Fibroblast of skin of scalp (primary cell): Measurements from ENCODE around the gene RECQL.
"Not testable (repeated sequence)": the region's sequence is repeated elsewhere in the genome, so short reads cannot be mapped to it uniquely, and the experiment has no call there.

Source experiments
- DNase-seq: peaks from one replicate; pipeline ENCODE4 v3.0.0-alpha.2; 2013

Gene RECQL

DNA sequence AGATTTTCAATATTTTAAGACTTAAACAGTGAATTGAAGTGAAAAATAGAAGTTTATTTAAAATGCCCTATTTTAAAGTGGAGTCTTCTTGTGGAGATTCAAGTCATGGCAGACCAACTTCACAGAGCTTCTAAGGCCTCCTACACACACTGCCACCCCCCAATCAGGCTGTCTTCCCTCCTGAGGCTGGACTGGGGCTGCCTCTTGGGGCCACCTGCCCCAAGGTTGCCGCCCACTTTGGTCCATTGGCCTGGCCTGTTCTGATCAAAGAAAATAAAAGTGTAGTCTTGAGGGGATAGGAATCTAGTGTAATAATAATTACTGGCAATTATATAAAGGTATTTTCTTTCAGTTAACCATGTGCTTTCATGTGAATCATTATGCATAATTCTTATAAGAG lies 1.4 kb upstream of the RECQL start:
- DNase-seq = no peak

DNA sequence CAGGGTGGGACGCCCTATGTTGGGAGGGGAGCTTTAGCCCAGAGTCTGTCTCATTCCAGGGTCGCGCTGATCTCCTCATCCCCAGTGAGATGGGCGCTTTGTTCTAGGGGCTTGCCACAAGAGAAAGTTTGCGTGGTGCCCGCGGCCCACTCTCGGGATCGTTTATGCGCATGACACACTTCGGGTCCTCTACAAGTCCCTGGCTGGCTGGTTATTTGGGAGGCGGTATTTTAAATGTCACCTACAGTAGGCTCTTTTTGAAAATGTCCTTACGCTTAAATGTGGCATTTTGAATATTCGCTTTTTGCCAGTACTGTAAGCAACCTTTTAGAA lies 695 bp upstream of the RECQL start:
- peak; percentile 39 for DNase-seq

DNA sequence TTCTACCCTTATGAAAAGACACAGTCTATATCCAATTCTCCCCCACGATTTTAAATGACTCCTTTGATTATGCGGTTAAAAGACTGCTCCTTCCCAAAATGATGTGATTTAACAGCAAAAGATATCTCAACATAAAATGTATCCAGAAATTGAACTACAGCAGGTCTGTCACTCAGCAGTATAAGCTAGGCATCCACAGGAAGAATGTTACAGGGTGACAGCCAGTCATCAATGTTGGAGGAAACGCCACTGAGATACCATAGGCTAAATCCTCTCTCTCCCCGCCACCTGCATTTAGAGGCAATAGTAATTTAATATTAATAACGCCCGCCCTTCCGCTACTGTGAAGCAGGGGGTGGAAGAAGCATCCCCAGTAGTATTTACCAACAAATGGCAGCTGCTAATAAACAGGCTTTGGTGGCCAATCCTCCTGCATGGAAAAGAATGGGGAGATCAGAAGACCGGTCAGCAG lies 613 bp downstream of the RECQL start:
- DNase-seq = no peak

GRCh38 chr12:21499765-21500164 lies 1.7 kb downstream of the RECQL start:
- DNase-seq = no peak

- no peak for DNase-seq
Observed at GRCh38 chr12:21485998-21486397, 15.4 kb downstream of the RECQL start.

- no peak for DNase-seq
Observed at GRCh38 chr12:21483531-21483930, 17.9 kb downstream of the RECQL start.

DNA sequence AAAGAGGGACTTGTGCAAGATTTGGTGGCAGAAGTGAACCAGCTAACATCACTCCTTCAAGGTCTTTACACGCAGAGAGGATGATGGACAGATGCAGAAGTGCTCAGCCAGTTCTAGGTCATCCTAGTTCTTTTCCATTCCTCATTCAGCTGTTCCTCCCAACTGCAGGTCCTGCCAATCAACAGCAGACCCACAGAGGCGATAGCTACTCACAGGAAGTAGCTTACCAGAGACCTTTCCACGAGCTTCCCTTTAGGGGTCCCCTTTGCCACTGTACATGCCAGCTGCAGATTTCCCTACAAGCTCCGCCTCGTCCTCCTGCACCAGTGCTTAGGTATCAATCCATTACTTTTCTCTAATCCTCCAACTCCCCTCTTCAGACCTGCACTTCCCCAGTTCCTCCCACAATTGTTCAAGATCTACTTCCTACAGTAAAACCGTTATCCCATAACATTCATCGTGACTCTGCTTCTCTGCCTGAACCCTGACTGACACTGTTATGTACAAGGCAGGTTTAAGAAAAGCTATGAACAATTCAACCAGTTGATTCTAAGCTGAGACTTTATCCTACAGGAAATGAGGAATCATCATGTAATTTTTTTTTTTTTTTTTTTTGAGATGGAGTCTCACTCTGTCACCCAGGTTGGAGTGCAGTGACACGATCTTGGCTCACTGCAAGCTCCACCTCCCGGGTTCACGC lies 22.5 kb downstream of the RECQL start:
- no peak for DNase-seq

DNA sequence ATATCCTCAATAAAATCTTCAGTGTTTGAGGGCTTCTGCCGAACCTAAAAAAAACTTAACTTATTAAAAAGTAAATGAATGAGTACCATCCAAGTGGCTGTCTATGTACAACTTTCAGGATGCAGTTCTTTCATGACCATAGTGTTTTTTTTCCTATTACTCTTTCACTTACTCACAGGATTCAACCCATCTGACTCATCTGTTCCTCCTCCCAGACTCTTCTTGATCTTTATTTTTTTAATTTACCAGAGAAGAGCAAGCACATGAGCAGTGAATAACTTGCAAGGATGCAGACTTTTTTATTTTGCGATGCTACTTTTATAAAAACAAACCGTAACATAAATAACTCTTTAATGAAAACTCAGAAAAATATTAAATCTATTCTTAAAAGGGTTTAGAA lies 24.5 kb downstream of the RECQL start:
- DNase-seq = peak; percentile 38

DNA sequence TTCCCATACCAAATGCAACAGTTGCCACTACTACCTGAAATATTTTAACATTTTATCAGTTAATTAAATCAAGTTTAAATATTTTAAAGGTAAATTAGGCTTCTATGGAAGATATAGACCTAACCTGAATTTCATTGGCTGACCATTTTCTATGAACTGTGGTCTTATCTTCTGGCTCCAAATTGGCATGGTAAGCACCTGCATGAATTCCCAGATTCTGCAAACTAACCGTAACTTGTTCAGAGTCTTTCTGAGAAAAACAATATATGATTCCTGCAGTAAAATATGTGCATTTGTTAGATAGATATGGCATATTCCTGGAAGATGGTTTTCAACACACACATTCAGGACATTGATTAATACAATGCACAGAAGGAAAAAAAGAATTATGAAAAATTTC lies 25.9 kb downstream of the RECQL start:
- DNase-seq = no peak

- DNase-seq = no peak
Observed at GRCh38 chr12:21472197-21472823, 29.1 kb downstream of the RECQL start.

GRCh38 chr12:21471294-21471693 lies 30.1 kb downstream of the RECQL start:
- no peak for DNase-seq

DNA sequence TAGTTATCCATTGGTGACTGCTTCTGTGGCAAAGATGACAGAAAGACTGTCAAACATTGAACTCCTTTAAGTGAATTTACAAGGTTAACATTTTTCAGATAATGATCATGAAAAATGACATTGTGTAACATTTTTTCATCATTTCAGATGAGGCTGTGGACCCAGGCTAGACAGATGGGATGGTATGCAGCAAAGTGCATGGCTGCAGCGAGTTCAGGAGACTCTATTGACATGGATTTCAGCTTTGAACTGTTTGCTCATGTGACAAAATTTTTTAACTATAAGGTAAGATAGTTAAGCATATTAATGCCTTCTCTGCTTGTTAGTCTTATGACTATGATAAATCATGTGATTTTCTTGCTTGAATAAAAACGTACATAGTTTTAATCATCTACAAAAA lies 34.1 kb downstream of the RECQL start:
- not testable (repeated sequence) for DNase-seq

- no peak for DNase-seq
Observed at GRCh38 chr12:21459474-21459873, 42.0 kb downstream of the RECQL start.

- DNase-seq = no peak
Observed at GRCh38 chr12:21456291-21456780, 45.1 kb downstream of the RECQL start.

DNA sequence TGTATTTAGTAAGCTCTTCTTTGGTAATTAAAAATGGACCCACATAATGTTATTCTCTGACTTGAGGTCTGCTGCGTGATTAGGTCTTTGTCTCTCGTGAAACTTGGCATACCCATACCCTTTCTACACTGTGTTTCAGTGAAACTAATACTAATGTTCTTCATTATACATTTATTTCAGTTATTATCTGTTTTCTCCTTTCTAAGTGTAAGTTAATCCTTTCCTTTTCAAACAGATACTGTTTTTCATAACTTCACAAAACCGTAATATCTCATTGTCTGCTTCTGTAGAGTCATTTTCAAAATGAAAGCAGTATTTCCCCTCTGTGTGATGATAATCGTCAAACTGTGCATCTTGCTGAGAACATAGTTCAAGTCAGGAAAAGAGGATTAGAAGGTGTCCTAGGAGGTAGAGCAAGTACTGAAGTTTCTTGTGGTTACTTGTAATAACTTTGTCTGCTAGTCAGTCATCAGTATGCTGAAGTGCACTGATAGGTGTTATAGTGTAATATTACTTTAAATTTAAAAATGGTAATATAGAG lies 48.1 kb downstream of the RECQL start:
- DNase-seq = no peak

DNA sequence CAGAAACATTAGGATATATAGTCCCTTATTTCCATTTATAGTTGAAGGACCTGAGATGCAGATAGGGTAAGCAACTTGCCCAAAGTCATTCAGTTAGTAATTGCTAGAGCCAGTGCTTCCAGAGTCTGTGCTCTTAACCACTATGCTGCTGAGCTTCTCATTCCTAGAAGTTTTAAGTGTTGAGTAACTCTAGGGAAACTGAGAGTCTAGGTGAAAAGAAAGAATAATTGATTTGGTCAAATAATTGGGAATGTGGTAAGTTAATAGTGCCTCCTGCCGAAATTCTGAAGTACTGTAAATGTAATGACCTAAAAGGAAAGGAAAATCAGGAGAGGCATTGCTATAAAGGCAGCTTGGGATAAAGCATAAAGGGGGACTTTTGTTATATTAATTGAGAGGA lies 49.9 kb downstream of the RECQL start:
- peak; percentile 44 for DNase-seq

DNA sequence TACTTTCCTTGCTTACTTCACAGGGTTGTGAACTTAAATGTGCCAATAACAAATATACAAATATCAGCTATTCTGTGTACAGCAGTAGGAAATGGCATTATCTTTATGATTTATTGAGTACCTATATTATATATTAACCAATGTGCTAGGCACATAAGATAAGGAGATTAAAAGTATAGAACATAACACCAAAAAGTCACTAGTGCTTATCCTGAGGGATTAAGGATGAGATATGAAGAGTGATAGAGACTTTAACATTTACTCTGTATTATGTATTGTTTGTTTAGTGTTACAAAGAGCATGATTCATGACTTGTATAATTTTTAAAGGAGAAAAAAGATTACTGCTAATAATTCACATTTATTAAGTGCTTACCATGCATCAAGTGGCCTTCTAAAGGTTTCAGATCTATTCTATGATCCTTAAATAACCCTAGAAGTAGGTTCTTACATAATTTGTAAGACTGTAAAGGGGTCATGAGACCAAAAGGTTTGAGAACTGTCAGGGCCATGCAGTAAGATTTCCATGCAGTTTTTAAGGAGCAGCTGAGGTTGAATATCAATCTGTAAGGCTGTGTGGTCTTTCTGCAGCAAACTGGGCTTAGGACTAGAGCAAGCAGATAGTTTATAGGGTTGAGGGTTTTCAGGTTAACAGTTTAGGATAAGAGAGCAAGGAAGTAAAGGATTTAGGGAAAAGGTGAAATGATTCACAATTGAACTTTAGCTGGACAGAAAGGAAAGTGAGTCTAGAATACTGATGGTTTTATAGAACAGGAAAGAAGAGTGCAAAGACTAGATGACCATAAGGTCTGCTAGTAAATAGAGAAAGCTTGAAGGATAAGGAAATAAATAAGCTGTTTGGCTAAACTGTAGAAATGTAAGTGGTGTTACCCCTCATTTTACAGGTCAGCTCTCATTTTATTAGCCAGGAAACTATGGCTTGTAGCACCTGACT lies 57.0 kb downstream of the RECQL start:
- DNase-seq = no peak

GRCh38 chr12:21439347-21439746 lies 62.1 kb downstream of the RECQL start:
- no peak for DNase-seq

- DNase-seq = peak; percentile 14
Observed at GRCh38 chr12:21438643-21439042, 62.8 kb downstream of the RECQL start.

DNA sequence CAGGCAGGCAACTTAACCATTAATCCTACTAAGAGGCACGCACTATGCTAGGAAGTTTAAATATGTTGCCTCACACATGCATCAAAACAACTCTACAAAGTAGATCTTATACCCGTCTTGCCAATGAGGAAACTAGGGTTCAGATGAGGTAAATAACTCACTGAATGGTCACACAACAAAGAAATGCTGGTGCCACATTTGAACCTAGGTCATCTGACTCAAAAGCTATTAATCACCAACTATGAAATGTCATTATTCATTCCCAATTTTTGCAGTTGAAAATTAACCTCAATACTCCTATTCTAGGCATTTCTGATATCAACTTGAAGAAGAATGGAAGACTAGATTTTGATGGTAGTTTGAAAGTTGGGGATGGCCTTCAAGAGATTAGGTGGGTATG lies 66.7 kb downstream of the RECQL start:
- no peak for DNase-seq

GRCh38 chr12:21433525-21433924 lies 67.9 kb downstream of the RECQL start:
- no peak for DNase-seq

- no peak for DNase-seq
Observed at GRCh38 chr12:21429994-21430393, 71.4 kb downstream of the RECQL start.

DNA sequence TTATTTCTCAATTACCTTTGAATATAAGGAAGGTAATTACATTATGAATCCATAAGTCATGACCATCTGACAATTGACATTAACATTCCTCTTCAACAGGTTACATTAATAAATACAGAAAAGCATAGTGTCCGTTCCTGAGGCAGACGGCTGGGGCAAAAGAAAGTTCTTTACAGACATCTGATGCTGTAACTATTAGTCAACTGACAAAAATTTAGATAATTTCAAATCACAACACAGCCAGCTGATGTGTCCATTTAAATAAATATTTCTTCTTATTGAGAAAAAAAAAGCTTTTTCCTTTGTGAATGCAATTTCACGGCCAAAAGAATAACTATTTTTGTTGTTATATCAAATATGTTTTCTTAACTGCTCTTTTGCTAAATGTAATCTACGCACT lies 73.2 kb downstream of the RECQL start:
- DNase-seq = peak; percentile 62
